NCI-H1417 (cell line): Measurements from ENCODE around the gene PDGFD.

Experiments
- DNase-seq, 3 experiments: peaks; one replicate each; lab custom pipeline; 2025; lab: John Stamatoyannopoulos, UW

PDGFD gene

DNA sequence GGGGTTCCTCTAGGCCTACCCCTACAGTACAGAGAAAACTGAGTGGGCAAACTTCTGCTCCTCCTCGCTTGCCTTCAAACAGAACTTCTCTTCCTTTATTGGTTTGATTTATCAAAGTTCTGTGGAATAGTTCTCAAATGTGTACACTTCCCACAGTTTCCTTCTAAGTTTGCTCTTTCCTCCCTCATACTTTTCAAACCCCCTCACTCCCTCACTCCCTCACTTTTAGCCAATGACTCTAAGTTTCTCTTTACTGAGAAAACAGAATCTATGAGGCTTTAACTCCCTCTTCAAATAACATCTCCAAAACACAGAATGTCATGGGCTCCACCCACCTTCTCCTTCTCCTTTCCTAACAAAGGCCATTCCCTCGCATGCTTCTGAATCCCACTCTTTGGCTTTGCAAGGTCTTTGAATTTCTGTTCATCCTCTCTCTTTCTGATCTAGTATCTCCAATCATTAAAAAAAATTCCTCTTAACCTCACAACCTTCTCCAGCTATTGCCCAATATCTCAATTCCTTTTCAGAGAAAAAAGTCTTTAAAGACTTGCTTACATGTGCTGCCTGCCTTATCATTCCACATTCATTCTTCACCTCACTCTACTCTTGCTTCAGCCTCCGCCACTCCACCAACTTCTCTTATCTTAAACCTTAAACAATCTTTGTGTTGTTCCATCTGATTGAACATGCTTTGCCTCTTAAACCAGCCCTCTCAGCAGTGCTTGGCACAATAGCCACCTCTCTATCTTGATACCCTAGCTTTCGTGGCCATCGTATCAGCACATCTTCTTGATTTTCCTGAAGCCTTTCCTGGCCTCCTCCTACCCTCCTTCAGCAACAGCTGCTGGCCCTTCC, 70.3 kb downstream of the PDGFD start:
- no peak for DNase-seq

DNA sequence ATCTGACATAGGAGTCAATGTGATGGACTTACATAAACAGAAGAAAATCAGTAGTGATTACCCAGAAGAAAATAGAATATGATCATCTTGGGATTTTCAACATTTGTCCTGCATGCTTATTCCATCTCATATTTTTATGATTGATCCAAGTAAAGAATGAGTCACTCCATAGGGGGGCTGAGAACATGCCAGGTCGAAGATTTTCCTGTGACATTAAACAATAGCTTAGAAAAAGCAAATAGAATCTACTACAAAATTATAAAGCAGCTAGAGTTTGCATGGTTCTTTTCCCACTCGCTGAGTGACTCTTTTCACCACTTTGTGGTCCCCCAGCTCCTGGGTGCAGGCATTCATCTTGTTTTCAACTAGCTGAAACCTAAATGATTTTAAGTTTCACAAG, 71.2 kb downstream of the PDGFD start:
- no peak for DNase-seq

DNA sequence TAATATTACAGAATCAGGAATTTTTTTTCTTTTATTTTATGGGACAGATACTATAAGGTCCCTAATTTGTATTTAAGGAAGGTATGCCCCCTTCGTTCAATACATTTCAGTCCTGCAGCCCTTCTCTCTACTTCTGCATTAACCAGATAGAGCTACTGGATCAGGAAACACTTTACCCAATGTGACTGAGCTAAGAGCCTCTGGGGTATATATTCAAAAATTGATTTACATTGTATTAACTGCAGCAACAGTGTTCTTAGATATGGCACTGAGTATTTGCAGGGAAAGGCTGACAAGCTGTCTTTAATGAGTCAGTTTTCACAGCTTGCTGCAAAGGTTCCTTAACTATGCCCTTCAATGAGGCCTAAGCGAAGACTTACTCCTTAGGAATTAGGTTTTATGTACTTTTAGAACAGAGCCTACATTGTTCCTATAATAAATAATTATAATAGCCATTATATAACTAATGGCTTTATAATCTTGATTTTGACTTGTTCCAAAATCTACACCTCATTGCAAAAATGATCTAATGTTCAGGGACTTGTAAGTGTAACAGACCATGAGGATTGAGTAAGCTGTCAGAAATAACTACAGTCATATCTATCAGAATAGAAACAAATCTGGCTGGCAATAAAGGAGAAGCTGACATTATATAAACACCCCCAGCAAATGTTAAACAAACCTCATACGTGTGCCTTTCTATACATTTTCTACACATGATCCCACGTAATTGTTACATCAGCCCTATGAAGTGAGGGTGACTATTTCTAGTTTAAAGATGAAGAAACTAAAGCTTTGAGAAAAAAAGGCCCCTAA, 72.5 kb downstream of the PDGFD start:
- DNase-seq = no peak

DNA sequence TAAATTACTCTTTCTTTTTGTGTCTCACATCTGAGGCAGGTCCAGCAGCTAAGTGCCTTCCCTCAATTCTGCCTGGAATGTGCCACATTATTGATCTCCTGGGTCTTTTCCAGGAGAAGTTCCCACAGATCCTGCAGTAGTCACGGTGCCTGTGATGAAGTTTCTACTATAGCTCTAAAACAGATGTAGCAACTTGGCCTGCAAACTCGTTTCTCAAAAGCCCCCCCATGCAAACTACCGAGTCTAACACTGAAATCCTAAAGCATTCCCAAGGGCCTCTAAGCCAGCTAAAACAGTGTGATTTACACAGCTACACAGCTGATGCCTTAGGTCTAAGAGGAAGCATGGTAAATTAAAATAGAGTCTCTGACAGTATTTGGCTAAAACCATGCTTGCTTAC, 73.2 kb downstream of the PDGFD start:
- DNase-seq = no peak

DNA sequence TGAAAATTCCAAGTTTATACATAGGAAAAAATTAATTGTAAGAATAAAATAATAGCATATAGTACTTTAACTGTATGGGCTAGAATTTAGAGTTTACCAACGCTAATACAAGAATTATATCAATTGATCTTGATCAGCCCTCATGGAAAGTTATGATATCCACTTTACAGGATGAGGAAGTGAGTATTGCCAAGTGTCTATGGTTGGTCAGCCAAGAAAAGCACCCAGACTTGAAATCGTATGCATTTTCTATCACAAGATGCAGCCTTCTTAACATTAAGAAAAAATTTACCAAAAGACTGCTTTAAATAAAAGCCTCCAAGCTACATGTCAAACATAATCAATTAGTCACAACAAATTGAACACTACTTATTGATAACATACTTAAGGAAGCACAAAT, 74.5 kb downstream of the PDGFD start:
- DNase-seq = no peak

DNA sequence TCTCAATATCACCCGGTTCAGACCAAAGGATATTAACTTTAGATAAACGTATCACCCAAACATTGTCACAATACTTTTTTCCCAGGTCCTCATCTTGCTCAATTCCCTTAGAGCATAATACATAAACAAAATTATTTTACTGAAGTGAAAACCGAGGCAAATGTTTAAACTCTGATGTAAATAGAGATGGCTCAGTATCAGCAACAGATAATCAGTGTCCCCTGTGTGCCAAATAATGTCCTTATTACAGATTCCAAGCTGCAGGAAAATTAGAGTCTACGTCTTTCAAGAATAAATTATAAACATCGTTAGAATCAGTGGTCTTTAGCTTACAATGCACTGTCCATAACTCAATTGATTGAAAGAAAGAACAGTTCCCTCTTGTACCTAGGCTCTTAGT, 77.3 kb downstream of the PDGFD start:
- no peak for DNase-seq

DNA sequence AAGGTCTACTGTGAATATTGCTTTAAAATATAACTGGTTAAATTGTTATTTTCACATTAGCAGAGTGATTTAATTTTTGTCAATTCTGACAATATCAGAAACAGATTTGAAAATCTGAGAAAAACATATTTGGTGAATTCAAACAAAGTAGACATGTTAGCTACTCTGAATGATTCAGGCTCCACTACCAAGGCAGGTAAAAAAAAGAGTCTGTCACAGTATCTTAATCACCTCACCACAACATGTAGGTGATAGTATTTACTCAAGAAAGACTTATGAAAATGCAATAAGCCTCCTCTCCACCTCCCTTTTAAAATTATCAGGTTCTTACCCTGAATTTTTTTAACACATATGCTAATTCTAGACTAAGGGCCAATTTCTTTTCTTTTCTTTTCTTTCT, 85.0 kb downstream of the PDGFD start:
- no peak for DNase-seq

DNA sequence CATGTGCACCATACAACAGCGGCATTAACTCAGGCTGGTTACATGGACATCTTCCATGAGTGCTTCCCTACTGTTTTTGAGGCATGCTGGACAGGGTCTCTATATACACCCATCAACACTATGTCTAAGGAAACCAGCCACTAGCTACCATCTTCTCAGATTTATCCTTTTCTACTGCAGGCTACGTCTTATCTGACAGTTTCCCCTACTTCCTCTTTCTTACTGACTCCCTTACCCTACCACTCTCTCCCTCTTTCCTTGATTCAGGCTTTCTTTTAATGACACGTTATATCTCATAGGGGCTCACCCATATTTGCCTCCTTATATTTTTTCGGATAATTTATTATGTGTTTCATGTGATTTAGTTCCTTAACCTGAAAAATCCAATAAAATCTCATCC, 85.7 kb downstream of the PDGFD start:
- no peak for DNase-seq

DNA sequence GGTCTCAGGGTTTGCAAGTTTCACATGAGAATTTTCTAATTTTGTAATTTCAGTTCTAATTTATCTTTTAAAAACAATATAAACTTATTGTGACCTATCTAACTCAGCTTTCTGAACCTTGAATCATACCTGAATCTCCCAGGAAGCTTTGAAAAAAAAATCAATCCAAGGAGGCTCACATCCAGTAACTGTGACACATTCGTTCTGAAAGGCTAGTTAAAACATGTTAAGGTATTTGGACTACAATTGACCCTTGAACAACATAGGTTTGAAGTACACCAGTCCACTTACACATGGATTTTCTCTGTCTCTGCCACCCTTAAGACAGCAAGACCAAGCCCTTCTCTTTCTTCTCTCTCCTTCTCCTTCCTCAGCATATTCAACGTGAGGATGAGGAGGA, 87.5 kb downstream of the PDGFD start:
- no peak for DNase-seq

DNA sequence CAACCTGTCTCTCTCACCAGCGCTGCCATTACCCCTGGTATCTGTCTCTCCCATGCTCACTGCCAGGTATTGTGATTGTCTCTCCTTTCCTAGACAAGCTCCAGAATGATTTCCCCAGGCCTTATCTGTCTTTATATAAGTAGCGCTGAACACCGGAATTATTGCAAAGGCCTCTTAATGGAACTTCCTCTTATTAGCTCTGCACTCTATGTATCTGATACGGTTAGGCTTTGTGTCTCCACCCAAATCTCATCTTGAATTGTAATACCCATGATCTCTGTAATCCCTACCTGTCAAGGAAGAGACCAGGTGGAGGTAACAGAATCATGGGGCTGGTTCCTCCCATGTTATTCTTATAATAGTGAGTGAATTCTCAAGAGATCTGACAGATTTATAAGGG, 88.2 kb downstream of the PDGFD start:
- no peak for DNase-seq

DNA sequence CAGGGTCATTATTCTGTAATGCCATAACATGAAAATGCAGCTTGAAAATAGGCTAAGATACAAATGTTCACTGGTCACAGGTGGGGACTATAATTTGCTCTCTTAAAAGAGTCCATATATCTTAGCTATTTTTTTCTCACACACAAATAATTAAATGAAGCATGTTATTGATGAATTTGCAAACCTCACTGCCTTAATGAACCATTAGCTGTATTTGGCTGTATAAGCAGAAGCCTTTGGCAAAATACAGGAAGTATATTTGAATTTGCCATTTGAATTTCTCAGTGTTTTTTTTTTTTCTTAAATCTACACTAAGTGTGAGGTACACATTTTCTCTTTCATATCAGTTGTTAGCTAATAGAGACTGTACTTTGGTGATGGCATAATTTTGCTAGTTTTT, 88.9 kb downstream of the PDGFD start:
- no peak for DNase-seq

DNA sequence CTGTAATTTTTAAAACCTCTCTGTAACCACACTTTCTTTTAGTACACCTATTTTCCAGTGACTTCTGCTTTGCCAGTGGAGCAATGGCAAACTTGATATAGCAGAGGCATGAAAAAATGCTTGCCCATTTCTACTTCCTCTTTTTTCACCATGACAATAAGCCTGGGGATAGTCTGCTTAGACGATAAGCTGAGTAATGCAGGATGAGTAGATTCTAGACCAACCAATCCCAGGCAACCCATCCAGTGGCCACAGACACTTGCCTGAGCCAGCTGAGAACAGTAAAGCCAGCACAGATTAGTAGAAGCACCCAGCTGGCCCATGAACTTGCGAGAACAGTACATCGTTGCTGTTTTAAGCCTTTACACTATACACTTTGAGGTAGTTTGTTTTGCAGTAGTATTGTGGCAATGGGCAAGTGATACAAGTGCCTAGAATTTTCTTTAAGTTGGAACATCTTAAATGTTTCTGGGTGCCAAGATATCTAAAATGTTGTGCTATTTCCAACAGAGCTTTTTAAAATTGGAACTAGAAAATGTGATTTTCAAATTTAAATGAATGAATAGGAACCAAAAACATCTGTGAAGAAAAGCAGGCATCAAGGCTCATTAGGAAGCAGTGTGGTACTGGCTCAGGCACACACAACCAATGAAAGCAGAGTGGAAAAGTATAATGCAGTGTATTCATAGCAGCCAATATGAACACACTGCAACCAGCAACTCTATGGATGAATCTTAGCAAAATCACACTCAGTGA, 89.8 kb downstream of the PDGFD start:
- no peak for DNase-seq

DNA sequence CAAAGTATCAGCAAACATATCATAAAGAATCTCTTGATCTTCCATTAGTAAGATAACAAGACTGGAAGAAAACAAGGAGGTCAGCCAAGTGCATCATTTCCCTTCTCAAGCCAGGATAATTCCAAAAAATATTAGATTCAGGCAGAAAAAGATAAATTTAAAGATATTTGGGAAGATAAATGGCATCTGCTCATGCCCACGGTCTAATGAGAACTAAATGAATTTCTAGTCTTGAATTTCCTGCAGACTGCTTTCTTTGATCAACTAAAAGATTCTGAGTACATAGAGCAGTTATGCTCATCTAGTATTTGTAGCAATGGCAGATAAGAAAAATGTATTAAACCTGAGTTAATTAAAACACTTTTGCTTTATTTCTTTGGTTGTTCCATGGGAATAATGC, 96.4 kb downstream of the PDGFD start:
- no peak for DNase-seq

DNA sequence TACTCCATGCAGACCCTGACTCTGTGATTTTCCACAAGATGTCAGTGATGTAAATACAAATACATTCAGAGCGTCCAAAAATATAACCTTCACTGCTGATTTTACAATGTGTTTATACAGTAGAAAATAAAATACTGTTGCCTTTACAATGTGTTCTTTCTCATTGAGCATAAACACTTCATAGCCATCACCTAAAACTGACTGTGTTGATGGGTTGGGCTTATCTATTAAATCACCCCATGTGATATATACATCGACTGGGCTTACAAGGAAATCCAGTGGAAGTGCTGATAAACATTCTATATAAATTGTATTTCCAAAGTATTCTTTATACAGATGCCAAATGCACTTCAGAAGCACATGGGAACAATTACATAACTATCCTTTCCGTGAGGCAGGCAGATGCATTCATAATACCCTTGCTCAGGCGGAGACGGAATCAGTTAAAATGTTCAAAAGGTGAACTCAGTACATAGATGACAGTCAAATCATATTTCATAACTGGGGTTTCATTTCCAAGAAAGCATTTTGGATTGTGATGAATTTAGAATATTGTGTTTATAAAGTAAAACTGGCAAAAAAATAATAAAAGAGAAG, 99.8 kb downstream of the PDGFD start:
- no peak for DNase-seq

DNA sequence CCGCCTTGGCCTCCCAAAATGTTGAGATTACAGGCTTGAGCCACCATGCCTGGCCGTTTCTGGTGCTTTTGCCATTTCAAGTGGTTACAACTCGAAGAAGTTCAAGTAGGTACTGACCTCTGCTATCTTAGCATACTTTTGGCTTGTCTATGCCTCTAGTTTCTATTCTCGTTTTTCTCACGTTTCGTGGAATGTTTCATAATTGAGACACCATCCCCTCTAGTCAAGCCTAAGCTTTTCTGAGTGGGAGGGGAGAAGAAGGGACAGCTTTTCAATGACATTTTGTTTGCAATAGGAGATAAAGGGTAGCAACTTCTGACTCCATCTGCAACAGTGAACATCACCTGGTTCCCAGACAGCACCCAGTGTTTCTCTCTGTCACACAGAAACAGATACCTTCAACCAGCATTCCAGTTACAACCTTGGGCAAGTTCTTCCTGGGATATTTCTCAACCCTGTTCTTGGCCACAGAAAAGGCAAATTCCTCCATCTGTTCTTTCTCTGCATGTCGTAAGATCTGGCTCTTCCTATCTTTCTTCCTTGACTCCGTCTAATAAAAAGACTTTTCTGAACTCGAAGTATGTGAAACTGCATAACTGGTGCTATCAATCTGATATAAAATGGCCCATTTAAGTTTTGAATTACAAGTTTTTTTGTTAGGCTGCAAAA, 102.0 kb downstream of the PDGFD start:
- DNase-seq = no peak

DNA sequence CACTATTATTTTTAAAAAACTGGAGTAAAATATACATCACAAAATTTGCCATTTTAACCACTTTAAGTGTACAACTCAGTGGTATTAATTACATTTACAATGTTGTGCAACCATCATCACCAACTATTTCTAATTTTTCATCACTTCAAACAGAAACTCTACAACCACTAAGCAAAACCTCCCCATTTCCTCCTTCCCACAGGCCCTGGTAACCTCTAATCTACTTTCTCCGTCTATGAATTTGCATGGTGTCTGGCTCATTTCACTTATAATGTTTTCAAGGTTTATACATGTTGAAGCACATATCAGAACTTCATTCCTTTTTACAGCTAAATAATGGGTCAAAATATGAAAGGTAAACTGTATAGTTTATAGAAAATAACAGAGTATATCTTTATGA, 103.1 kb downstream of the PDGFD start:
- no peak for DNase-seq

DNA sequence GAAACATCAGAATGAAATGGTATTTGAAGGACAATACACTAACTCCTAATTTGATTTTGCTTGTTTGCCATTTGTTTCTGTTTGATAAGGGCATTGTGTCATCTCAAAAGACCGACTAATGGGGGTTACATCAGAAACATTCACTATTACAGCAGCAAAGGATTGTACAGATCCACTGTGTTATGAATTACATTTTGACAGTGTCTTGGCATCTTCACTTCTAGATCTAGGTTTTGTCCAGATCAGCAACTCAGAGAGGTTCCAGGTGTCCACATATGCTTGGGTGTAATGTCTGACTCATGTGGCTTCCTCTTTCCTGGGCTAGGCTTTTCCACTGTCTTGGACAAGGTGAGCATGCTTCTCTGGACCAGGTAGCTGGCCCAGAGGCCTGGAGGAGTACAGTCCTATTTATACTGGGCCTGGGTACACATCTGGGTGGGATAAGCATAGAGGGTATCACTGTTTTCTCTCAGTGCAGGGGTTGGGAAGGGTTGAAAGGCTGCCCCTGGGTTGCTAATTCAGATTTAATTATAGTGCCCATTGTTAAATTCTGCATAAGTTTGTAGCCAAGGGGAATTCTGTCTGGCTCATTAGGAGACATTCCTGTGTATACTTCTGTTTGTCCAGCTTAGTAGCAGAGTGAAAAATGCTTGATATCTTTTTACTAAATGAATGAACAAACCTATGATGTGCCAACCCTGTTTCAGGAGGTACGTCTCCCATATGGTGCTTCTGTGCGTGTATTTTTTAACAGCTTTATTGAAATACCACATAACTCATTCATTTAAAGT, 103.7 kb downstream of the PDGFD start:
- no peak for DNase-seq

DNA sequence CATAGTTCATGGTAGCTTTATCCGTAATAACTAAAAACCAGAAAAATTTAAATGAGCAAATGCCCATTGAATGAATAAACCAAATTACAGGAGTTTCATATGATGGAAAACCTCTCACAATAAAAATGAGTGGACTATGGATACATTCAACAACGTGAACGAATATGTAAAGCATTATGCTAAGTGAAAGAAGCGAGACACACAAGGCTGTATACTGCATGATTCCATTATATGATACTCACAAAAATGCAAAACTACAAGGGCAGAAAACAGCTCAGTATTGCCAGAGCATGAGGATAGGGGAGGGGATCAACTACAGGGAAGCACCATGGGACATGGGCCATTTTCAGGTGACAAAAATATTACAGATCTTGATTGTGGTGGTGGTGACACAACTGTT, 105.3 kb downstream of the PDGFD start:
- no peak for DNase-seq

DNA sequence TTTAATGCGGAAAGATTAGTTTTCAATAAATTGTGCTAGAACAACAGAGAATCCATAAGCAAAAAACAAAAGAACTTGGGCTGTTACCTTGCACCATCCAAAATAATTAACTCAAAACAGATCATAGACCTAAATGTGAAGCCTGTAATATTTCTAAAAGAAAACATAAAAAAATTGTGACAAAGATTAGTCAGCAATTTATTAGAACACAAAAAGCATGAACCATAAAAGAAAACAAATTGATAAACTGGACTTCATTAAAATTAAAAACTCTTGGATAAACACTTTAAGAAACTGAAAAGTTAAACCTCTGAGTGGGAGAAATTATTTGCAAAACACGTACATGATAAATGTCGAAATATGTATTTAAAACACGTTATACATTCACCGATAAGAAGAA, 106.0 kb downstream of the PDGFD start:
- no peak for DNase-seq

DNA sequence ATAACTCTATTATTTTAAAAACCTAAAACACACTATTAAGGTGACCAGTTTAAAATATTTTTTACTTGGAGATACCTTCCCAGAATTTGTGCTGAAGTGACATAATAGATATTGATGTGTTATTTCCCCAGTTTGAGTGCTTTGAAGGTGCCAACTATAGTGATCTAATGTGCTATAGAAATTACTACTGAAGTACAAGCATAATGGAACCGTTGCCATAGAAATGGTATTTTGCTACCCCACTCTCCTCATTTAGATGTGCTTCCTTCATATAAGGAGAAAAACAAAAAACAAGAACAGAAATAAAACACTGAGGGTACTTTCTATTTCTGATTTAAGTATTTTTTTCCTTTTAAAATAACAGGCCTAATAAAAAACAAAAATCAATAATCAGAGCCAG, 108.4 kb downstream of the PDGFD start:
- DNase-seq = peak in 1 of 3 experiments; percentile 20
